ENCODE data around the gene KLHL17. TPM values are rescaled to one million over a fixed set of nuclear protein-coding genes. Genes with fewer than 3 reads are reported as not detected.
A peak's percentile ranks its signal among the peaks of the same experiment; 100 is the strongest.

KLHL17 gene
- total and polyA plus RNA-seq, 9 of the 15 experiments (the other 6 are each of a cell fraction or from before 2014, with no cell fraction given), result 0.14 to 84.8 (median 13.0) TPM

GRCh38 chr1:966135-966703, 5.8 kb downstream of the KLHL17 start, which contains the start of gene PLEKHN1 (continued):
- TF ChIP-seq CXXC5 (CRISPR knock-in tag; IDR thresholded peaks at IDR 0.05) (no peak), ZNF263 (CRISPR knock-in tag; IDR thresholded peaks at IDR 0.05; ENCODE audit: borderline replicate concordance) (no peak), ZFP36 (IDR thresholded peaks at IDR 0.05; ENCODE audit: low read depth, low read length, partially characterized antibody) (no peak), NFRKB (IDR thresholded peaks at IDR 0.05; ENCODE audit: low read depth) (no peak), MAZ (CRISPR knock-in tag; conservative IDR thresholded peaks at IDR 0.05 in 1 of 2, IDR thresholded peaks at IDR 0.05 in 1 of 2) (peak in 1 of 2 experiments; percentile 7; a peak in 1 of 4 replicates), ZBTB11 (CRISPR knock-in tag; IDR thresholded peaks at IDR 0.05) (peak in 1 of 3 experiments; percentile 88; a peak in 3 of 6 replicates), LCOR (CRISPR knock-in tag; IDR thresholded peaks at IDR 0.05) (0 out of 2 replicates have a peak, but pooled peaks have one; percentile 5), SLC30A9 (CRISPR knock-in tag; IDR thresholded peaks at IDR 0.05) (no peak), ATF7 (IDR thresholded peaks at IDR 0.05) (no peak; the same call in 1 of the 2 replicates), CCNT2 (IDR thresholded peaks at IDR 0.05; ENCODE audit: borderline replicate concordance, extremely low read depth, insufficient read length, low read depth, low read length) (peak; percentile 27), ZNF431 (CRISPR knock-in tag; IDR thresholded peaks at IDR 0.05) (peak; percentile 36; the same call in 1 of the 2 replicates), NR2C2 (CRISPR knock-in tag; IDR thresholded peaks at IDR 0.05) (0 out of 2 replicates have a peak, but pooled peaks have one; percentile 38), NR2C2 (tag; IDR thresholded peaks at IDR 0.05) (peak; percentile 72), CREB3L1 (IDR thresholded peaks at IDR 0.05; ENCODE audit: borderline replicate concordance, low read depth) (peak; percentile 23; the same call in 1 of the 2 replicates), MAFG (tag; conservative IDR thresholded peaks at IDR 0.05) (no peak), KDM2B (CRISPR knock-in tag; IDR thresholded peaks at IDR 0.05) (no peak), VEZF1 (CRISPR knock-in tag; IDR thresholded peaks at IDR 0.05) (peak; percentile 76), DACH1 (IDR thresholded peaks at IDR 0.05; ENCODE audit: partially characterized antibody) (no peak), NR1H2 (CRISPR knock-in tag; IDR thresholded peaks at IDR 0.05) (peak; percentile 88; the same call in 1 of the 2 replicates)
